B cell (primary cell): ENCODE results near the gene JAML. TPM values are rescaled to one million over a fixed set of nuclear protein-coding genes. Genes with fewer than 3 reads are reported as not detected.

Experiments
- ATAC-seq: fragments of 200-7000 bp; cut with Tn5 transposase; one replicate; pipeline ENCODE4 v1.10.0; 2021; ENCODE audit warnings: low read depth, mild to moderate bottlenecking, moderate number of reproducible peaks, moderate library complexity
- CTCF ChIA-PET: fragments of 350-600 bp; sonication (Branson Sonifier 250); formaldehyde crosslinking; loops from one replicate; lab custom pipeline; 2021; ENCODE audit warnings: antibody characterized with exemption, inconsistent platforms; lab: Charles Lee
- POLR2A ChIA-PET: fragments of 350-600 bp; sonication (Branson Sonifier 250); formaldehyde crosslinking; loops from one replicate; lab custom pipeline; 2021; ENCODE audit warnings: antibody characterized with exemption; lab: Charles Lee
- DNase-seq: peaks from one replicate; pipeline ENCODE4 v3.0.0; 2013
- H2AFZ ChIP-seq: 2 replicates; pipeline ENCODE4 v1.6.1; 2012; ENCODE audit warnings: mild to moderate bottlenecking, low read depth, low read length; ENCODE audit not compliant: insufficient read depth, poor library complexity, severe bottlenecking
- H3K27ac ChIP-seq, 2 donors: 1 replicate in 1 of 2; 2 replicates in 1 of 2; pipeline ENCODE4 v1.5.1; 2012 to 2013; ENCODE audit warnings: low read length in 2 of 2, mild to moderate bottlenecking in 2 of 2, moderate library complexity in 1 of 2
- H3K27me3 ChIP-seq, 4 experiments: fragments of 200-600 bp in 1 of 4; sonication (generic) in 1 of 4; replicated peaks in 1 of 4; 1 replicate in 2 of 4; 2 replicates in 2 of 4; pipeline versions ENCODE4 v1.6.1 to v1.7.0; 2013 to 2016; ENCODE audit warnings: low read length in 3 of 4, mild to moderate bottlenecking in 2 of 4, mixed read lengths in 1 of 4, moderate library complexity in 1 of 4; ENCODE audit not compliant: insufficient read depth in 4 of 4, control insufficient read depth in 3 of 4; ENCODE audit errors: control extremely low read depth in 1 of 4
- H3K36me3 ChIP-seq, 2 experiments: replicated peaks in 1 of 2; 1 replicate in 1 of 2; 2 replicates in 1 of 2; pipeline versions ENCODE4 v1.6.1 to v1.7.1; 2013; ENCODE audit warnings: low read length in 1 of 2; ENCODE audit not compliant: insufficient read depth in 2 of 2, control insufficient read depth in 1 of 2; ENCODE audit errors: control extremely low read depth in 1 of 2, extremely low read depth in 1 of 2
- H3K4me1 ChIP-seq, 2 donors: fragments of 200-600 bp in 1 of 2; sonication (generic) in 1 of 2; 1 replicate in 1 of 2; 2 replicates in 1 of 2; pipeline versions ENCODE4 v1.5.1 to v1.6.1; 2013 to 2017; ENCODE audit warnings: low read length in 2 of 2; ENCODE audit not compliant: control insufficient read depth in 2 of 2, insufficient read depth in 2 of 2
- H3K4me2 ChIP-seq: replicated peaks from 2 replicates; pipeline ENCODE3; 2012; ENCODE audit warnings: mild to moderate bottlenecking, low read depth, low read length; ENCODE audit not compliant: poor library complexity, severe bottlenecking
- H3K4me3 ChIP-seq, 5 experiments: fragments of 200-600 bp in 1 of 5; sonication (generic) in 1 of 5; 1 replicate in 3 of 5; 2 replicates in 2 of 5; pipeline versions ENCODE4 v1.5.1 to v1.7.0; 2011 to 2016; ENCODE audit warnings: low read length in 4 of 5, mild to moderate bottlenecking in 4 of 5, low read depth in 2 of 5, control low read depth in 1 of 5, moderate library complexity in 1 of 5; ENCODE audit not compliant: insufficient read depth in 1 of 5; ENCODE audit errors: control extremely low read depth in 1 of 5, extremely low read depth in 1 of 5
- H3K79me2 ChIP-seq: fragments of 200-600 bp; sonication (generic); one replicate; pipeline ENCODE4 v1.6.0; 2016; ENCODE audit warnings: low read length; ENCODE audit not compliant: control insufficient read depth, insufficient read depth
- H3K9ac ChIP-seq: fragments of 200-600 bp; sonication (generic); 2 replicates; pipeline ENCODE4 v1.6.1; 2017; ENCODE audit warnings: mild to moderate bottlenecking, low read length, moderate library complexity
- H3K9me3 ChIP-seq, 3 donors: one replicate each; pipeline versions ENCODE4 v1.6.1 to v1.7.1; 2013; ENCODE audit warnings: low read length in 2 of 3; ENCODE audit not compliant: control insufficient read depth in 2 of 3, insufficient read depth in 1 of 3; ENCODE audit errors: control extremely low read depth in 1 of 3
- H4K20me1 ChIP-seq: 2 replicates; pipeline ENCODE4 v1.6.0; 2012; ENCODE audit warnings: mild to moderate bottlenecking, low read length; ENCODE audit not compliant: insufficient read depth, control insufficient read depth, poor library complexity, severe bottlenecking
- H3K27ac Mint-ChIP-seq: one replicate; pipeline ENCODE4 v1.8.0; 2021; ENCODE audit warnings: mixed read lengths
- H3K27me3 Mint-ChIP-seq: one replicate; pipeline ENCODE4 v1.8.0; 2021; ENCODE audit warnings: mixed read lengths
- H3K4me1 Mint-ChIP-seq: one replicate; pipeline ENCODE4 v1.8.0; 2021; ENCODE audit warnings: mixed read lengths
- H3K4me3 Mint-ChIP-seq: one replicate; pipeline ENCODE4 v1.8.0; 2021; ENCODE audit warnings: mixed read lengths
- H3K9me3 Mint-ChIP-seq: one replicate; pipeline ENCODE4 v1.8.0; 2022; ENCODE audit warnings: mixed read lengths; ENCODE audit not compliant: insufficient read depth
- EZH2 ChIP-seq: IDR thresholded peaks from 2 replicates; pipeline ENCODE4 v1.6.1; 2012; ENCODE audit warnings: borderline replicate concordance, low read depth, mild to moderate bottlenecking, moderate library complexity, low read length; ENCODE audit not compliant: insufficient read depth, poor library complexity, severe bottlenecking
- WGBS: methylation state at CpG from one replicate; pipeline ENCODE4 v1.1.5; 2013; ENCODE audit warnings: missing lambda C conversion rate; ENCODE audit not compliant: insufficient coverage; 5-methylcytosine and 5-hydroxymethylcytosine counted together
- intact Hi-C: fragments of 100-400 bp; cut with micrococcal nuclease; formaldehyde crosslinking; loops from one replicate; pipeline ENCODE4 v1.10.0; 2022
- polyA plus RNA-seq: library from polyadenylated mRNA; depleted of rRNA; stranded (reverse); fragments of >200 nt; gene quantifications from 2 replicates; pipeline ENCODE4 v1.2.3, GENCODE V29; 2012
- total RNA-seq, 2 donors: library from RNA; stranded (reverse); fragments of 120-200 nt in 1 of 2; gene quantifications; 1 replicate in 1 of 2; 2 replicates in 1 of 2; pipeline versions ENCODE4 v1.2.3 to v1.2.4, GENCODE V29; 2013 to 2022
- TF ChIP-seq, protein P1 (sequence below): fragments of 200-600 bp; IDR thresholded peaks from one replicate; pipeline ENCODE4 v1.8.0; 2022; ENCODE audit warnings: antibody characterized with exemption, mild to moderate bottlenecking

Gene JAML
- total and polyA plus RNA-seq, 2 donors (not counting 1 experiment from before 2014, with no cell fraction given): 1.0 to 9.6 TPM

DNA sequence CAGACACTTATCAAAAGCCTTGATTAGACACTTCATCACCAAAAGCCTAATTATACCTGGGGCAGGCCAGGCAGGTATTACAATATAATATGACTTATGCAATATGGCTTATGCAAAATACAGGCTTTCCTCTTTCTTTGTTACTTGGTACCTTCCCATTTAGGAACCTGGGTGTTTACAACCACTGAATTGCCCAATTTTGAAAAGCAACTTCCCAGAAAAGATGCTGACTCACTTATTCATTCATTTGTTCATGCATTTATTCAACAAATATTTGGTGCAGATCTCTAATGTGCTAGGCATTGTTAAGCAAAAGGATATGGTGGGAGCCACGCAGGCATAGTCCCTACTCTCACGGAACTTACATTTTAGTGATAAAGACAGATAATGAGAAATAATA lies 13.6 kb upstream of the JAML start:
- TF ChIP-seq, protein P1, sequence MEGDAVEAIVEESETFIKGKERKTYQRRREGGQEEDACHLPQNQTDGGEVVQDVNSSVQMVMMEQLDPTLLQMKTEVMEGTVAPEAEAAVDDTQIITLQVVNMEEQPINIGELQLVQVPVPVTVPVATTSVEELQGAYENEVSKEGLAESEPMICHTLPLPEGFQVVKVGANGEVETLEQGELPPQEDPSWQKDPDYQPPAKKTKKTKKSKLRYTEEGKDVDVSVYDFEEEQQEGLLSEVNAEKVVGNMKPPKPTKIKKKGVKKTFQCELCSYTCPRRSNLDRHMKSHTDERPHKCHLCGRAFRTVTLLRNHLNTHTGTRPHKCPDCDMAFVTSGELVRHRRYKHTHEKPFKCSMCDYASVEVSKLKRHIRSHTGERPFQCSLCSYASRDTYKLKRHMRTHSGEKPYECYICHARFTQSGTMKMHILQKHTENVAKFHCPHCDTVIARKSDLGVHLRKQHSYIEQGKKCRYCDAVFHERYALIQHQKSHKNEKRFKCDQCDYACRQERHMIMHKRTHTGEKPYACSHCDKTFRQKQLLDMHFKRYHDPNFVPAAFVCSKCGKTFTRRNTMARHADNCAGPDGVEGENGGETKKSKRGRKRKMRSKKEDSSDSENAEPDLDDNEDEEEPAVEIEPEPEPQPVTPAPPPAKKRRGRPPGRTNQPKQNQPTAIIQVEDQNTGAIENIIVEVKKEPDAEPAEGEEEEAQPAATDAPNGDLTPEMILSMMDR: no peak
- TF ChIP-seq EZH2: no peak
- no peaks in the 10 kb centered on the region for H3K9me3 Mint-ChIP-seq
- Histone ChIP-seq H3K4me2 (no peak overlapping the region), H3K9me3 (no peaks in the 10 kb centered on the region), H3K4me3 (peak overlapping the region in 1 of 5 experiments; percentile 18), H2AFZ (no peak overlapping the region), H3K9ac (no peak overlapping the region), H3K27ac (no peak overlapping the region), H4K20me1 (no peaks in the 10 kb centered on the region), H3K36me3 (peaks cover 2 to 4% of the 10 kb centered on the region in 2 experiments), H3K79me2 (peaks cover 3% of the 10 kb centered on the region), H3K4me1 (peaks cover 7 to 11% of the 10 kb centered on the region in 2 donors), H3K27me3 (no peaks in the 10 kb centered on the region)
- ATAC-seq (no peak), DNase-seq (no peak)
- no CpG with 5 or more reads among the region's 2 CpGs for WGBS
- H3K4me3 Mint-ChIP-seq: no peak overlapping the region
- POLR2A ChIA-PET: no interaction called here
- intact Hi-C loops: no loop called here
- H3K27ac Mint-ChIP-seq: no peak overlapping the region
- peaks cover 25% of the 10 kb centered on the region for H3K4me1 Mint-ChIP-seq
- CTCF ChIA-PET: interaction anchor here (1.0 to 2.1 kb wide), 2 partner anchors 21 to 205 kb away, joined by 3 to 7 read pairs; no protein-coding TSS in a partner anchor
- peaks cover 4% of the 10 kb centered on the region for H3K27me3 Mint-ChIP-seq

DNA sequence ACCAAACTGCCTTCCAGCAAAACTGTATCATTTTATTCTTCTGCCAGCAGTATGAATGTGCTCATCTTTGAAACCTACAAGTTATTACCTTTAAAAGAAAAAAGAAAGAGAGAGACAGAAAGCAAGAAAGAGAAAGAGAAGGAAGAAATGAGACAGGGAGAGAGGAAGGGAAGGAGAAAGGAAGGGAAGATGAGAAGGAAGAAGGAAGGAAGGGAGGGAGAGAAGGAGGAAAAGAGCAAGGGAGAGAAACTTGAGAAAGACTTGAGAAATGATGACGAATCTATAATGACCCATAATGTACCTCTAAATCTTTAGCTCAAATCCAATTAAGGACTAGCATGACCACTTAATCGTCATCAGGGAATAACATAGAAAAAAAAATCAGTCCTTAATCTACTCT lies 11.4 kb upstream of the JAML start:
- Mint-ChIP-seq H3K9me3 (no peaks in the 10 kb centered on the region), H3K27me3 (no peaks in the 10 kb centered on the region), H3K27ac (no peak overlapping the region), H3K4me3 (no peak overlapping the region), H3K4me1 (peaks cover 14% of the 10 kb centered on the region)
- Histone ChIP-seq H3K27me3 (no peaks in the 10 kb centered on the region), H3K36me3 (peaks cover 3 to 13% of the 10 kb centered on the region in 2 experiments), H3K9ac (no peak overlapping the region), H3K4me2 (no peak overlapping the region), H3K9me3 (no peaks in the 10 kb centered on the region), H2AFZ (no peak overlapping the region), H3K79me2 (no peaks in the 10 kb centered on the region), H3K4me3 (no peak overlapping the region), H3K27ac (no peak overlapping the region), H3K4me1 (peaks cover 6 to 7% of the 10 kb centered on the region in 2 donors), H4K20me1 (no peaks in the 10 kb centered on the region)
- ChIA-PET POLR2A (no interaction called here), CTCF (no interaction called here)
- no peak for TF ChIP-seq EZH2
- TF ChIP-seq, protein P1: no peak
- no CpG with 5 or more reads among the region's 2 CpGs for WGBS
- no peak for DNase-seq
- intact Hi-C loops: no loop called here
- ATAC-seq: no peak
